ENCODE data around the gene COL28A1. TPM values are rescaled to one million over a fixed set of nuclear protein-coding genes. Genes with fewer than 3 reads are reported as not detected.

COL28A1 gene
- polyA plus RNA-seq, 1 donor (not counting 4 experiments of a cell fraction or from before 2014, with no cell fraction given): 0.13 TPM

DNA sequence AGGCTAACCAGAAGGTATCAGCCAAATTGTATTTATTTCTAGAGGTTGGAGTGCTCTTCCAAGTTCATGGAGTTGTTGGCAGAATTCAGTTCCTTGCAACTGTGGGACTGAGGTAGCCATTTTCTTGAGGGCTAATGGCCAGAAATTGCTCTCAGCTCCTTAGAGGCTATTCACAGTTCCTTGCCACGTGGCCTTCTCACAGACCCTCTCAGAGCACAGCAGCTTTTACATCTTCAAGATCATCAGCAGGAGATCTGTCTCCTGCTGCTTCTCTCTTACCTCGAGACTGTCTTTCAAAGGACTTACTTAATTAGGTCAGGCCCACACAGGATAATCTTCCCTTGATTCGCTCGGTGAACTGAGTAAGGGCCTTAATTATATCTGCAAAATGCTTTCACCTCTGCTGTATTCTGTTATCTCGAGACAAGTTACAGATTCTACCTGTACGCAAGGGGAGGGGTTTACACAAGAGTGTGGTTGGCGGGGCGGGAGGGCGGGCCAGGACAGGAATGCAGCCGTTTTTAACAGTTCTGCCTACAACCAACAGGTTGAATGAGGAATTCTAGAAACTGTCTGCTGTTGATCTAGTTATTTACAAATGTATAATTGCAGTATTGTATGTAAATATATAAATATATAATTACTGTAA lies 46.0 kb upstream of the COL28A1 start:
- Histone ChIP-seq H4K20me1 (ENCODE audit: control insufficient read depth, extremely low read depth, insufficient read depth, low read length) (no peaks in the 10 kb centered on the region), H3K4me1 (ENCODE audit: control insufficient read depth, extremely low read depth, insufficient read depth, low read length) (peaks cover 6% of the 10 kb centered on the region), H3K9me3 (ENCODE audit: control insufficient read depth, low read depth, low read length) (no peaks in the 10 kb centered on the region), H3K4me2 (ENCODE audit: control insufficient read depth, extremely low read depth, insufficient read depth, low read depth, low read length) (peak overlapping the region; percentile 56), H3K79me2 (ENCODE audit: control insufficient read depth, insufficient read depth, low read length) (peaks cover 4% of the 10 kb centered on the region), H3K9me1 (ENCODE audit: control insufficient read depth, extremely low read depth, insufficient read depth, low read length) (peaks cover 4% of the 10 kb centered on the region), H3K36me3 (ENCODE audit: control insufficient read depth in 2 of 2, extremely low read depth in 1 of 2, insufficient read depth in 2 of 2, low read length in 2 of 2) (peaks cover 0 to 4% of the 10 kb centered on the region in 2 experiments), H3K4me3 (ENCODE audit: control insufficient read depth in 2 of 3, extremely low read depth in 1 of 3, insufficient read depth in 2 of 3, low read depth in 1 of 3, low read length in 3 of 3) (no peak overlapping the region), H3K27ac (ENCODE audit: control insufficient read depth, insufficient read depth, low read length) (no peak overlapping the region), H3K27me3 (ENCODE audit: control insufficient read depth, extremely low read depth, insufficient read depth, low read length) (no peaks in the 10 kb centered on the region), H2AFZ (ENCODE audit: control insufficient read depth, low read length) (peak overlapping the region; percentile 46), H3K9ac (ENCODE audit: control insufficient read depth, extremely low read depth, insufficient read depth, low read length) (no peak overlapping the region)
- peak; percentile 58 for FAIRE-seq
- dilution Hi-C loops (cut with MboI; ENCODE audit: extremely low pct_ligation_motif_present, low sequenced_read_pairs): no loop called here
- TF ChIP-seq EZH2 (IDR thresholded peaks at IDR 0.05; ENCODE audit: low read length) (no peak), CTCF (optimal IDR thresholded peaks at IDR 0.05 in 1 of 3, IDR thresholded peaks at IDR 0.05 in 1 of 3, conservative IDR thresholded peaks at IDR 0.05 in 1 of 3; ENCODE audit: extremely low read depth in 1 of 3, insufficient read depth in 2 of 3, low read length in 3 of 3) (no peak)
- DNase-seq (ENCODE audit: low read depth, low spot score): no peak

DNA sequence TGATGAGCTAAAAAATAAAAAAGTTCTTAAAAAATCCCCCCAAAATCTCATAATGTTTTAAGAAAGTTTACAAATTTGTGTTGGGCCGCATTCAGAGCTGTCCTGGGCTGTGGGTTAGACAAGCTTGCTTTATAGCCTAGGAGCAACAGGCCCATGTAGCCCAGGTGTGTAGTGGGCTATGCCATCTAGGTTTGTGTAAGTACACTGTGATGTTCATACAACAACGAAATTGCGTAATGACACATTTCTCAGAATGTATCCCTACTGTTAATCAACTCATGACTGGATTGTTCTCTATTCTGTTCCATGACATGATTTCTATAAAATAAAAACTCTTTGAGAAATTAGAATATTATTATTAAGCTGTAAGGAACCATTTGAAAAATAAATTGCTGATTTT lies 44.0 kb upstream of the COL28A1 start:
- FAIRE-seq (no peak), DNase-seq (ENCODE audit: low read depth, low spot score) (no peak)
- H3K9ac ChIP-seq (ENCODE audit: control insufficient read depth, extremely low read depth, insufficient read depth, low read length): no peak overlapping the region
- TF ChIP-seq EZH2 (IDR thresholded peaks at IDR 0.05; ENCODE audit: low read length): no peak
- no peak for TF ChIP-seq CTCF (optimal IDR thresholded peaks at IDR 0.05 in 1 of 3, IDR thresholded peaks at IDR 0.05 in 1 of 3, conservative IDR thresholded peaks at IDR 0.05 in 1 of 3; ENCODE audit: extremely low read depth in 1 of 3, insufficient read depth in 2 of 3, low read length in 3 of 3)
- peaks cover 4% of the 10 kb centered on the region for H3K79me2 ChIP-seq (ENCODE audit: control insufficient read depth, insufficient read depth, low read length)
- no peak overlapping the region for H3K27ac ChIP-seq (ENCODE audit: control insufficient read depth, insufficient read depth, low read length)
- no peak overlapping the region for H3K4me3 ChIP-seq (ENCODE audit: control insufficient read depth in 2 of 3, extremely low read depth in 1 of 3, insufficient read depth in 2 of 3, low read depth in 1 of 3, low read length in 3 of 3)
- no peaks in the 10 kb centered on the region for H3K9me3 ChIP-seq (ENCODE audit: control insufficient read depth, low read depth, low read length)
- H3K27me3 ChIP-seq (ENCODE audit: control insufficient read depth, extremely low read depth, insufficient read depth, low read length): no peaks in the 10 kb centered on the region
- peaks cover 6% of the 10 kb centered on the region for H3K4me1 ChIP-seq (ENCODE audit: control insufficient read depth, extremely low read depth, insufficient read depth, low read length)
- no peaks in the 10 kb centered on the region for H4K20me1 ChIP-seq (ENCODE audit: control insufficient read depth, extremely low read depth, insufficient read depth, low read length)
- peaks cover 4% of the 10 kb centered on the region for H3K9me1 ChIP-seq (ENCODE audit: control insufficient read depth, extremely low read depth, insufficient read depth, low read length)
- dilution Hi-C loops (cut with MboI; ENCODE audit: extremely low pct_ligation_motif_present, low sequenced_read_pairs): no loop called here
- no peaks in the 10 kb centered on the region for H3K36me3 ChIP-seq (ENCODE audit: control insufficient read depth in 2 of 2, extremely low read depth in 1 of 2, insufficient read depth in 2 of 2, low read length in 2 of 2)
- H2AFZ ChIP-seq (ENCODE audit: control insufficient read depth, low read length): no peak overlapping the region
- H3K4me2 ChIP-seq (ENCODE audit: control insufficient read depth, extremely low read depth, insufficient read depth, low read depth, low read length): no peak overlapping the region
